ENCODE results near the gene TRMT2B.
"Not testable (repeated sequence)": the region's sequence is repeated elsewhere in the genome, so short reads cannot be mapped to it uniquely, and the experiment has no call there.

Gene TRMT2B, protein sequence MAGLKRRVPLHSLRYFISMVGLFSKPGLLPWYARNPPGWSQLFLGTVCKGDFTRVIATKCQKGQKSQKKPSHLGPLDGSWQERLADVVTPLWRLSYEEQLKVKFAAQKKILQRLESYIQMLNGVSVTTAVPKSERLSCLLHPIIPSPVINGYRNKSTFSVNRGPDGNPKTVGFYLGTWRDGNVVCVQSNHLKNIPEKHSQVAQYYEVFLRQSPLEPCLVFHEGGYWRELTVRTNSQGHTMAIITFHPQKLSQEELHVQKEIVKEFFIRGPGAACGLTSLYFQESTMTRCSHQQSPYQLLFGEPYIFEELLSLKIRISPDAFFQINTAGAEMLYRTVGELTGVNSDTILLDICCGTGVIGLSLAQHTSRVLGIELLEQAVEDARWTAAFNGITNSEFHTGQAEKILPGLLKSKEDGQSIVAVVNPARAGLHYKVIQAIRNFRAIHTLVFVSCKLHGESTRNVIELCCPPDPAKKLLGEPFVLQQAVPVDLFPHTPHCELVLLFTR

GRCh38 chrX:101051549-101052302 lies at the start of gene TRMT2B:
Gene TRMT2B, minus strand, starts transcription at chrX:101052111. Its CDS starts 9,822 bp downstream, at chrX:101042289.
- peak; percentile 63 to 66 for DNase-seq (ENCODE audit: low read depth in 2 of 2)

- peak; percentile 84 to 85 for DNase-seq (ENCODE audit: low read depth in 2 of 2)
Measured at GRCh38 chrX:101097546-101098453, 45.9 kb upstream of the TRMT2B start, which contains the start of gene CENPI. Gene CENPI, plus strand, starts transcription at chrX:101098204. Its CDS starts 2,867 bp downstream, at chrX:101101071.

GRCh38 chrX:101091817-101092216 lies 39.9 kb upstream of the TRMT2B start:
- no peak for DNase-seq (ENCODE audit: low read depth in 2 of 2)

- DNase-seq (ENCODE audit: low read depth in 2 of 2): no peak
Measured at GRCh38 chrX:101081231-101081630, 29.3 kb upstream of the TRMT2B start.

GRCh38 chrX:101080326-101081124 lies 28.6 kb upstream of the TRMT2B start:
- DNase-seq (ENCODE audit: low read depth in 2 of 2): no peak

DNA sequence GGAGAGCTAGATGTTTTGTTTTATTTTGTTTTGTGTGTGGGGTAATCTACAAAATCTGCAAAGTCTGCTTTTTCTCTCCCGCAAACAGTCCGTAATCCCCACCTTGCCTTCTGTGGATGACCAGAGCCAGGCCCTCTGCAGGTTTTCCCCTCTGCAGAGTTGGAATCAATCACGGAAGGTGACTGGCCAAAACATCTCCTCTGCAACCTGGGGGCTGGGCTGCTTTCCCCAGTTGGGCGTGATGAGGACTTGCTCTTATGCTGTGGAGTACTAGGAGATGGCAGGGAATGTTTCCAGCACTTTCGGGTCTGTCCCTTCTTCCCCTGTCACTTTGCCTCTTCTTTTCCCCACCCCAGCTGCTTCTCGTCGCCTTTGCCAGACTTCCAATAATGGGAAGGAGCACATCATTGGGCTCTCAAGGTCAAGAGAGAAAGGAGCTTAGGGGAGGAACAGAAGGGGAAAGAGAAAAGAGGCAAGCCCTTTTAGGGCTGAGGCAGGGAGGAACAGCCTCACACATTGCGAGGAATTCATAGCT lies 27.9 kb upstream of the TRMT2B start:
- no peak for DNase-seq (ENCODE audit: low read depth in 2 of 2)

GRCh38 chrX:101078716-101079598 lies 27.0 kb upstream of the TRMT2B start, which contains the start of gene TMEM35A:
Gene TMEM35A, plus strand, starts transcription at chrX:101078879. Its CDS starts 124 bp downstream, at chrX:101079003.
- DNase-seq (ENCODE audit: low read depth in 2 of 2): no peak

GRCh38 chrX:101071582-101071981 lies 19.7 kb upstream of the TRMT2B start:
- DNase-seq (ENCODE audit: low read depth in 2 of 2): no peak

- DNase-seq (ENCODE audit: low read depth in 2 of 2): no peak
Measured at GRCh38 chrX:101062176-101062575, 10.3 kb upstream of the TRMT2B start.

DNA sequence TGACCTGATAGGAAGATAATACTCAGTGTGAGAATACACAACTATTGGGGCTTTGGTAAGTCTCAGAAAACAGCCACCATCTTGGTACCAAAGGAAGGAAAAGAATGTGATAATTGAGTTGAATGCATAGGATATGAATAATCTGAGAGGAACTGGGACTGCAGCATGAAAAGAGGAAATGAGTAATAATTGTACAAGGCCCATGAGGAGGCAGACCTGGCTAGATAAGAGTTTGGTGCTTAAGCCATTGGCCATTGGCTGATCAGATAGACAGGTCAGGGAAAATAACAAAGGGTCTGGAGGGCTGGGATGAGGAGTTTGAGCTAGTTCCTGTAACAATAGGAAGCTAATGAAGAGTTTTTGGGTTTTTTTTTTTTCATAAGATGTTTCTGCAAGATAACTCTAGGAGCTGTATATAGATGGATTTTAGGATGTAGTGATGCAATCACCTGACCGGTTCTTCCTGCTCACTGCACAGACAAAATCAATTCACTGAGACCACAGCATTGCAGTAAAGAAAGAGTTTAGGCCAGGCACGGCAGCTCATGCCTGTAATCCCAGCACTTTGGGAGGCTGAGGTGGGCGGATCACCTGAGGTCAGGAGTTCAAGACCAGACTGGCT lies 5.3 kb upstream of the TRMT2B start:
- DNase-seq (ENCODE audit: low read depth in 2 of 2): no peak

DNA sequence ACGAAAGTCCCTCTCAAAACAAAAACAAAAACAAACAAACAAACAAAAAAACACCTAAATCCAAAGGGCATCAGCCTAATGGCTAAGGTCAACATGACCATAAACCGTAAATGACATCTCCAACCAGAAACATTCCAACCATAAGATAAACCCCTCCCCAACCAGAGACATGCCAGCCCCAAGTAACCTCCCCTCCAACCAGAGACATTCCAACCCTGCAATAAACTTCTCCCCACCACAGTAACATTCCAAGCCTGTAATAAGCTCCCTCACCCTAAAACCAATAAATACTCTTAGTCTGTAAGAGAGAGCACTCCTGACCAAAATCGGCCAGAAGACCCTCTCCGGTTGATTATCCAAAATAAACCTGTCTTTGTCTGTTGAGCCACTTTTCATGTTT lies 4.6 kb upstream of the TRMT2B start:
- DNase-seq (ENCODE audit: low read depth in 2 of 2): not testable (repeated sequence)

GRCh38 chrX:101051153-101051548 lies 760 bp downstream of the TRMT2B start:
- no peak for DNase-seq (ENCODE audit: low read depth in 2 of 2)

GRCh38 chrX:101040197-101040596 lies 11.7 kb downstream of the TRMT2B start:
- DNase-seq (ENCODE audit: low read depth in 2 of 2): no peak

DNA sequence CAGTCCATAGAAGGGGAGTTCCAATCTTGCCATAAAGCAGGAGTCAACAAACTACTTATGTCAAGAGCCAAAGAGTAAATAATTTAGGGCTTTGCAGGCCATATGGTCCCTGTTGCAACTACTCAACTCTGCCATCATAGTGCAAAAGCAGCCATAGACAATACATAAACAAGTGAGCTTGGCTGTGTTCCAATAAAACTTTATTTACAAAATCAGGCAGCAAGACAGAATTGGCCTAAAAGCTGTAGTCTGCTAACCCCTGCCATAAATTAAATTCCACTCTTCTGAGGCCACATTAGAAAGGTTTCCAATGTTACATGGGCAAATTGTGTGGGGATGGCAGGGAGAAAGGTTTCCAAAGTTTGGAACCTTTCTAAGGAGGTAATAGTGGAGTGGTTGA lies 14.7 kb downstream of the TRMT2B start:
- no peak for DNase-seq (ENCODE audit: low read depth in 2 of 2)

- no peak for DNase-seq (ENCODE audit: low read depth in 2 of 2)
Measured at GRCh38 chrX:101029665-101030064, 22.2 kb downstream of the TRMT2B start.

- no peak for DNase-seq (ENCODE audit: low read depth in 2 of 2)
Measured at GRCh38 chrX:101028562-101028961, 23.3 kb downstream of the TRMT2B start.

DNA sequence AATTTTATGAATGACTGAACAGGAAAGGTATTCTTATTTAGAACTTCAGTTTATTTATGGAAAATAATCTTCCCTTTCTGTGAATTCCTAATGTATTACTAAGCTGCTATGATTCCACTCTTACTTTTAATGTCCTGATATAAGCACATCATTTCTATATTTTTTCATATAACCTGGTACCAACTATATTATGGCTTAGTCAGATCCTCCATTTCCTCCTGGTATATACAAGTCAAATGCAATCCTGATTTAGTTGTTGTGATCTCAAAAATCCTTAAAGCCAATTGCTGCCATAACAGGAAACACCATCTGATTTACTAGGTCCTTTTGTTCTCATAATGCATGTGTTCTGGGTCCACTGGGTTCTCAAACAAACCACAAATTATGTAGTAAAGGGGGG lies 26.8 kb downstream of the TRMT2B start:
- DNase-seq (ENCODE audit: low read depth in 2 of 2): no peak

DNA sequence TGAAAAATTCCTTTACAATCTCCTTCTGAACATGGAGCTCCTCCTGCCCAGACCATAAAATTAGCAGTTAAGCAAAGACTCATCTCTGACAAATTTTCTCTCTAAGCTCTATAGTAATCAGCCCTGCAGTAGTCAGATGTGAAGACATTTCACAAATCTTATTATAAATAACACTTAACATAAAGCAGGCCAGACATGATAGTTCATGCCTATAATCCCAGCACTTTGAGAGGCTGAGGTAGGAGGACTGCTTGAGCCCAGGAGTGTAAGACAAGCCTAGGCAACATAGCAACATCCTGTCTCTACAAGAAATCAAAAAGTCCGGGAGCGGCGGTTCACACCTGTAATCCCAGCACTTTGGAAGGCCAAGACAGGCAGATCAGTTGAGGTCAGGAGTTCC lies 29.9 kb downstream of the TRMT2B start:
- DNase-seq (ENCODE audit: low read depth in 2 of 2): no peak

GRCh38 chrX:101012031-101012430 lies 39.9 kb downstream of the TRMT2B start:
- DNase-seq (ENCODE audit: low read depth in 2 of 2): not testable (repeated sequence)

Measured in stimulated activated CD8-positive, alpha-beta memory T cell treated with anti-CD3 and anti-CD28 coated beads, Interleukin-2, amount 100 ng/mL, for 48 hours (primary cell).